CD4-positive, alpha-beta T cell (primary cell): Measurements from ENCODE around the gene CCT7. TPM values are rescaled to one million over a fixed set of nuclear protein-coding genes. Genes with fewer than 3 reads are reported as not detected.

ENCODE experiments used
- ATAC-seq: fragments of 200-7000 bp; cut with Tn5 transposase; one replicate; pipeline ENCODE4 v1.10.0; 2022; ENCODE audit warnings: mild to moderate bottlenecking; ENCODE audit not compliant: poor library complexity
- CTCF ChIA-PET: fragments of 350-600 bp; sonication (Branson Sonifier 250); formaldehyde crosslinking; loops from one replicate; lab custom pipeline; 2021; ENCODE audit warnings: antibody characterized with exemption, inconsistent platforms; lab: Charles Lee
- POLR2A ChIA-PET: fragments of 350-600 bp; sonication (Branson Sonifier 250); formaldehyde crosslinking; loops from one replicate; lab custom pipeline; 2021; ENCODE audit warnings: antibody characterized with exemption, inconsistent platforms; lab: Charles Lee
- DNase-seq, 14 experiments: peaks; one replicate each; pipeline ENCODE4 v3.0.0-alpha.2; 2013 to 2020; ENCODE audit warnings: mixed read lengths in 2 of 14
- H3K27ac ChIP-seq, 2 donors: one replicate each; pipeline versions ENCODE4 v1.5.1 to v1.7.0; 2013; ENCODE audit warnings: low read length in 2 of 2, low read depth in 1 of 2, mild to moderate bottlenecking in 1 of 2
- H3K27me3 ChIP-seq, 2 experiments: 1 replicate in 1 of 2; 2 replicates in 1 of 2; pipeline versions ENCODE4 v1.6.1 to v1.7.0; 2013; ENCODE audit warnings: low read length in 2 of 2, control low read depth in 1 of 2, mild to moderate bottlenecking in 1 of 2, moderate library complexity in 1 of 2; ENCODE audit not compliant: insufficient read depth in 2 of 2, control insufficient read depth in 1 of 2
- H3K36me3 ChIP-seq: one replicate; pipeline ENCODE4 v1.6.1; 2013; ENCODE audit warnings: low read length, control low read depth; ENCODE audit not compliant: insufficient read depth
- H3K4me1 ChIP-seq: one replicate; pipeline ENCODE4 v1.6.1; 2013; ENCODE audit warnings: low read length, control low read depth; ENCODE audit not compliant: insufficient read depth
- H3K4me3 ChIP-seq: one replicate; pipeline ENCODE4 v1.5.1; 2013; ENCODE audit warnings: mild to moderate bottlenecking, low read length, moderate library complexity
- H3K9me3 ChIP-seq, 2 experiments: 1 replicate in 1 of 2; 2 replicates in 1 of 2; pipeline versions ENCODE4 v1.6.1 to v1.7.0; 2013; ENCODE audit warnings: low read length in 2 of 2, mild to moderate bottlenecking in 2 of 2, control low read depth in 1 of 2, moderate library complexity in 1 of 2; ENCODE audit not compliant: control insufficient read depth in 1 of 2, insufficient read depth in 1 of 2
- H3K27ac Mint-ChIP-seq: one replicate; pipeline ENCODE4 v1.8.0; 2020; ENCODE audit warnings: mixed read lengths
- H3K27me3 Mint-ChIP-seq: one replicate; pipeline ENCODE4 v1.8.0; 2021; ENCODE audit warnings: mixed read lengths
- H3K36me3 Mint-ChIP-seq: one replicate; pipeline ENCODE4 v1.8.0; 2021; ENCODE audit warnings: low read depth, mixed read lengths
- H3K4me1 Mint-ChIP-seq: one replicate; pipeline ENCODE4 v1.8.0; 2021; ENCODE audit warnings: low read depth, mixed read lengths
- H3K4me3 Mint-ChIP-seq: one replicate; pipeline ENCODE4 v1.8.0; 2020; ENCODE audit warnings: mild to moderate bottlenecking, mixed read lengths
- H3K9me3 Mint-ChIP-seq: one replicate; pipeline ENCODE4 v1.8.0; 2020; ENCODE audit warnings: mixed read lengths
- intact Hi-C, 2 experiments: fragments of 100-400 bp; cut with DNase I in 1 of 2; cut with micrococcal nuclease in 1 of 2; formaldehyde crosslinking; loops; one replicate each; pipeline versions ENCODE4 v1.15.1 to v1.9.0; 2023 to 2025; cut with DNase I, micrococcal nuclease
- total RNA-seq, 174 experiments: library from RNA in 2 of 174; stranded (reverse) in 2 of 174; gene quantifications; one replicate each; pipeline ENCODE4 v1.2.3 and lab custom pipeline; 2021 to 2026
- TF ChIP-seq, protein P1 (sequence below): fragments of 200-600 bp; IDR thresholded peaks from one replicate; pipeline ENCODE4 v1.8.0; 2022; ENCODE audit warnings: antibody characterized with exemption, mild to moderate bottlenecking

CCT7 gene
- total RNA-seq, 2 experiments from 2014 or later: 86.9 to 96.9 TPM

DNA sequence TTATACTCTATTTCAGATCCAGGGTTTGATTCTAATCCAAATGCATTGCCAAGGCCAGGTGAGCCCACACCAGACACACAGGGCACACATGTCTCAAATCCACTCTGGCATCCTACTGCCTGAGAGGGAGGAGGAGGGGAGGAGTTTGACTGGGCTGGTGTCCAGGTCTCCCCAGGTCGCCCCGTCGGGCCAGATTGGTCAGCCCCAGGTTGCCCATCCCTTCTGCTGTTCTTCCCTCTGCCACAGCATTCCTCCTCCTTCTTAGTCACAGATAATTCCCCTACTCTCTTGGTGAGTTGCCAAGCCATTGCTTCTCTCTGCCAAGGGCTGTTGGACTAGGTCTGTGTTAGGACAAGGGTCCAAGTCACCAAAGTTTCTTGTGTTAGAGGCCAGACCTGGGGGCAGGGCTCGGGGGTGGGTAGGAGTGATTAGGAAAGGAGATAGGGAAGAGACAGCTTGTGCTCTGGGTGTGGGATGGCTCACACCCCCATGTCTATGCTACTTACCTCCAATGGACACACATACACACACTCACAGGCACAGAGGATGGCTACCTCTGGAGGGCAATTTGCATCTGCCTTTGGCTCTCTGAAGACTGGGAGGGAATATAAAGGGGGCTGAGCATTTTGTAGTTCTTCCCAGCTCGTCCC lies 61.8 kb downstream of the CCT7 start:
- ChIA-PET POLR2A (no interaction called here), CTCF (no interaction called here)
- Histone ChIP-seq H3K9me3 (peaks cover 4 to 20% of the 10 kb centered on the region in 2 experiments), H3K4me1 (peaks cover 30% of the 10 kb centered on the region), H3K27me3 (peaks cover 68 to 91% of the 10 kb centered on the region in 2 experiments), H3K4me3 (no peak overlapping the region), H3K27ac (no peak overlapping the region), H3K36me3 (no peaks in the 10 kb centered on the region)
- H3K36me3 Mint-ChIP-seq: no peaks in the 10 kb centered on the region
- TF ChIP-seq, protein P1, sequence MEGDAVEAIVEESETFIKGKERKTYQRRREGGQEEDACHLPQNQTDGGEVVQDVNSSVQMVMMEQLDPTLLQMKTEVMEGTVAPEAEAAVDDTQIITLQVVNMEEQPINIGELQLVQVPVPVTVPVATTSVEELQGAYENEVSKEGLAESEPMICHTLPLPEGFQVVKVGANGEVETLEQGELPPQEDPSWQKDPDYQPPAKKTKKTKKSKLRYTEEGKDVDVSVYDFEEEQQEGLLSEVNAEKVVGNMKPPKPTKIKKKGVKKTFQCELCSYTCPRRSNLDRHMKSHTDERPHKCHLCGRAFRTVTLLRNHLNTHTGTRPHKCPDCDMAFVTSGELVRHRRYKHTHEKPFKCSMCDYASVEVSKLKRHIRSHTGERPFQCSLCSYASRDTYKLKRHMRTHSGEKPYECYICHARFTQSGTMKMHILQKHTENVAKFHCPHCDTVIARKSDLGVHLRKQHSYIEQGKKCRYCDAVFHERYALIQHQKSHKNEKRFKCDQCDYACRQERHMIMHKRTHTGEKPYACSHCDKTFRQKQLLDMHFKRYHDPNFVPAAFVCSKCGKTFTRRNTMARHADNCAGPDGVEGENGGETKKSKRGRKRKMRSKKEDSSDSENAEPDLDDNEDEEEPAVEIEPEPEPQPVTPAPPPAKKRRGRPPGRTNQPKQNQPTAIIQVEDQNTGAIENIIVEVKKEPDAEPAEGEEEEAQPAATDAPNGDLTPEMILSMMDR: no peak
- intact Hi-C loops: no loop called here
- H3K4me3 Mint-ChIP-seq: no peak overlapping the region
- no peak for DNase-seq
- ATAC-seq: no peak
- no peaks in the 10 kb centered on the region for H3K9me3 Mint-ChIP-seq
- no peak overlapping the region for H3K27ac Mint-ChIP-seq
- peaks cover 13% of the 10 kb centered on the region for H3K4me1 Mint-ChIP-seq
- H3K27me3 Mint-ChIP-seq: peaks cover 89% of the 10 kb centered on the region

DNA sequence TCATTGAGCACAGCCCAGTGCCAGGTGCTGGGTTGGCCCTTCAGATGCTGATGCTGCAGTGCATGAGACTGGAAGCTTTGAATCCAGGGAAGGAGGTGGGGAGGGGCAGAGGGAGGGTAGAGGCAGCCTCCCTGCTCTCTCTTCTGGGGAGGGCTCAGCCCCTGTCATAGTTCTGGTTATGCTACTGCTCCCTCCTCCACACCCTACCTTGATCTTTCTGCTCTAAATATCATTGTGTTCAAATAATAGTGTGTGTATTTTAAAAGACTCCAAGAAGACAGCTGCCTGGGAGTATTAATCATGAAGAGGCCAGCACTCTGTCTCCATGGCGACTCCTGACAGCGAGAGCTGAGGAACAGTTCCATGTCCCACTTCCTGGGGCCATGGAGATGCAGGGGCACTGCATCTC lies 63.0 kb downstream of the CCT7 start:
- no peak overlapping the region for H3K4me3 Mint-ChIP-seq
- no peaks in the 10 kb centered on the region for H3K9me3 Mint-ChIP-seq
- no peak overlapping the region for H3K27ac Mint-ChIP-seq
- Histone ChIP-seq H3K4me3 (no peak overlapping the region), H3K27ac (no peak overlapping the region), H3K9me3 (peaks cover 4 to 9% of the 10 kb centered on the region in 2 experiments), H3K36me3 (no peaks in the 10 kb centered on the region), H3K27me3 (peaks cover 61 to 84% of the 10 kb centered on the region in 2 experiments), H3K4me1 (peaks cover 17% of the 10 kb centered on the region)
- CTCF ChIA-PET: no interaction called here
- no peaks in the 10 kb centered on the region for H3K36me3 Mint-ChIP-seq
- POLR2A ChIA-PET: no interaction called here
- intact Hi-C loops: no loop called here
- DNase-seq (no peak), ATAC-seq (no peak)
- H3K4me1 Mint-ChIP-seq: peaks cover 5% of the 10 kb centered on the region
- TF ChIP-seq, protein P1: no peak
- H3K27me3 Mint-ChIP-seq: peaks cover 92% of the 10 kb centered on the region

DNA sequence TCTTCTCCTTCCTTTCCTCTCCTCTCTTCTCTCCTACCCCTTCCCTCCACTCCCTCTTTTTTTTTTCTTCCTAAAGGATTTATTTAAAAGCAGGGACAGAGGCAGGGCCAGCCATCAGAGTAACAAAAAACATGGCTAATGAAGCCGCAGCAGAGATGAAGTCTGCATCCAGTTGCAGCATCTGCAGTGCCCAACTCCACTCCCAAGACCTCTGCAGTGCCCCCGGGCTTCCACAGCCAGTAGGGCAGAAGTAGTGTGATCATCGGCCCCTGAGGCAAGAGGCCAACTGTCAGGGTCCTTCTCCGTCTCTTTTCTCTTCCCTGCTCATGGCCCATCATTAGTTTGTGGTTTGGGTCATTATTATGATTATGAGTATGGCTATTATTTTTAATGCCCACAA lies 63.5 kb downstream of the CCT7 start:
- no peak for ATAC-seq
- H3K27me3 ChIP-seq: peaks cover 57 to 83% of the 10 kb centered on the region in 2 experiments
- TF ChIP-seq, protein P1: no peak

More for the DNA sequence above, 63.5 kb downstream of the CCT7 start:
- Histone ChIP-seq H3K4me1 (peaks cover 13% of the 10 kb centered on the region), H3K27ac (no peak overlapping the region), H3K9me3 (peaks cover 4% of the 10 kb centered on the region in 2 experiments), H3K4me3 (no peak overlapping the region), H3K36me3 (no peaks in the 10 kb centered on the region)
- Mint-ChIP-seq H3K36me3 (no peaks in the 10 kb centered on the region), H3K4me1 (peaks cover 4% of the 10 kb centered on the region), H3K27ac (no peak overlapping the region), H3K27me3 (peaks cover 92% of the 10 kb centered on the region), H3K4me3 (no peak overlapping the region), H3K9me3 (no peaks in the 10 kb centered on the region)
- DNase-seq: no peak
- CTCF ChIA-PET: no interaction called here
- POLR2A ChIA-PET: no interaction called here
- intact Hi-C loops: no loop called here
